Measurements from ENCODE around the gene TTR. TPM values are rescaled to one million over a fixed set of nuclear protein-coding genes. Genes with fewer than 3 reads are reported as not detected.

The TTR gene
- polyA plus RNA-seq, 4 donors, result 0.25 to 0.76 (median 0.33) TPM

Other genes starting within 250 kb of the TTR start
- under 1 TPM in 2 of 4 donors, not detected in 2; 0.03 to 0.09 TPM for gene DSG4, start 215.1 kb upstream of the TTR start, polyA plus RNA-seq (ENCODE audit: insufficient read length in 4 of 4)
- under 1 TPM in 1 of 4 donors, not detected in 3; 0.01 TPM for gene DSG3, start 144.1 kb upstream of the TTR start, polyA plus RNA-seq (ENCODE audit: insufficient read length in 4 of 4)
- gene DSG2, start 93.7 kb upstream of the TTR start, polyA plus RNA-seq (ENCODE audit: insufficient read length in 4 of 4), result 10 to 100 TPM; 53.8 to 65.6 (median 59.1) TPM
- 10 to 100 TPM; 14.9 to 20.6 (median 16.6) TPM for gene B4GALT6, start 92.7 kb downstream of the TTR start, polyA plus RNA-seq (ENCODE audit: insufficient read length in 4 of 4)
- gene SLC25A52, start 169.0 kb downstream of the TTR start, polyA plus RNA-seq (ENCODE audit: insufficient read length in 4 of 4), result under 1 TPM; 0.53 to 0.76 (median 0.61) TPM

Data from right renal pelvis (tissue), 4 donors.